Measurements from ENCODE around the gene SMIM7. TPM values are rescaled to one million over a fixed set of nuclear protein-coding genes. Genes with fewer than 3 reads are reported as not detected.
A peak's percentile ranks its signal among the peaks of the same experiment; 100 is the strongest.

Gene SMIM7
- total and polyA plus RNA-seq, 2 experiments from 2014 or later: 67.2 to 88.2 TPM

DNA sequence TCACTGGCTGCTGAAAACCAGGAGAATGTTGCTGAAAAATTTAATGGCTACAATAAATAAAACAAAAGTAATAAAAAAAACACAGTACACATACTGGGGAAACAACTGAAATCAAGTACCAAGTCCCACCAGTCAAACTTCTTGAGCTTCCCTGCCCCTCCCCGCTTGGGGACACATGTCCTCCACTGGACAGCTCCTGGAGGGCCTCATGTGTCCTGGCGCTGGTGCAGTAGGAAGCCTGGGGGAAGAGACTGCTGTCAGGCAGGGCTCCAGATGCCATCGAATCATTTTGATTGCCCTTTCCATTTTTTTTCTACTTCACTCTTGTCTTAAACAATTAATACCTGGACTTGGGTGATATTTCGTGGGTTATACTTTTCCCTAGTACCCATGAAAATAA is 61.1 kb downstream of the SMIM7 start:
- Histone ChIP-seq H3K9me3 (ENCODE audit: low read depth) (no peaks in the 10 kb centered on the region), H3K4me1 (ENCODE audit: low read depth) (peaks cover 16% of the 10 kb centered on the region), H3K27ac (peak overlapping the region; percentile 58), H3K27me3 (no peaks in the 10 kb centered on the region), H3K36me3 (no peaks in the 10 kb centered on the region), H3K4me3 (no peak overlapping the region)
- TF ChIP-seq, protein P1, sequence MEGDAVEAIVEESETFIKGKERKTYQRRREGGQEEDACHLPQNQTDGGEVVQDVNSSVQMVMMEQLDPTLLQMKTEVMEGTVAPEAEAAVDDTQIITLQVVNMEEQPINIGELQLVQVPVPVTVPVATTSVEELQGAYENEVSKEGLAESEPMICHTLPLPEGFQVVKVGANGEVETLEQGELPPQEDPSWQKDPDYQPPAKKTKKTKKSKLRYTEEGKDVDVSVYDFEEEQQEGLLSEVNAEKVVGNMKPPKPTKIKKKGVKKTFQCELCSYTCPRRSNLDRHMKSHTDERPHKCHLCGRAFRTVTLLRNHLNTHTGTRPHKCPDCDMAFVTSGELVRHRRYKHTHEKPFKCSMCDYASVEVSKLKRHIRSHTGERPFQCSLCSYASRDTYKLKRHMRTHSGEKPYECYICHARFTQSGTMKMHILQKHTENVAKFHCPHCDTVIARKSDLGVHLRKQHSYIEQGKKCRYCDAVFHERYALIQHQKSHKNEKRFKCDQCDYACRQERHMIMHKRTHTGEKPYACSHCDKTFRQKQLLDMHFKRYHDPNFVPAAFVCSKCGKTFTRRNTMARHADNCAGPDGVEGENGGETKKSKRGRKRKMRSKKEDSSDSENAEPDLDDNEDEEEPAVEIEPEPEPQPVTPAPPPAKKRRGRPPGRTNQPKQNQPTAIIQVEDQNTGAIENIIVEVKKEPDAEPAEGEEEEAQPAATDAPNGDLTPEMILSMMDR (IDR thresholded peaks at IDR 0.05; ENCODE audit: low read depth, low read length): no peak
- DNase-seq (ENCODE audit: low read depth in 1 of 2, low spot score in 1 of 2): peak in 1 of 2 donors; percentile 57

DNA sequence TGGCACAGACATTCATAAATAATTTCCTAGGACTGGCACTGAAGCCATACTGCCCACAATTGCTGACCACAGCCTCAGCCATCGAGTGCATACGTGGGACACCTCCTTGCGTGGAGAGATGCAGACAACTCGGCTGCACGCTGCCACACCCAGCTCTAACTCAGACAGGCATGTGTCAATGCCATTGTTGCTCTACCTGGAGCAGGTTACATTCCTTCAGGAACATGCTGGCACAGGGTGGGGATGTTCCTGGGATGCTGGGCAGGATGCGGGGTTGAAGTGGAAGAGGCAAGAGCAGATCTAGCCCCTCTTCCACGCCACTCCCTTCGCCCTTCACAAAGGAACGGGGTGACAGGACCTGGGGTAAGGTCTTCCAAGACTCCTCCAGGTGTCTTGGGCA is 63.5 kb downstream of the SMIM7 start:
- H3K36me3 ChIP-seq: no peaks in the 10 kb centered on the region
- H3K9me3 ChIP-seq (ENCODE audit: low read depth): no peaks in the 10 kb centered on the region
- no peak overlapping the region for H3K27ac ChIP-seq
- peaks cover 16% of the 10 kb centered on the region for H3K4me1 ChIP-seq (ENCODE audit: low read depth)
- DNase-seq (ENCODE audit: low read depth in 1 of 2, low spot score in 1 of 2): no peak
- TF ChIP-seq, protein P1 (IDR thresholded peaks at IDR 0.05; ENCODE audit: low read depth, low read length): no peak
- no peak overlapping the region for H3K4me3 ChIP-seq
- H3K27me3 ChIP-seq: no peaks in the 10 kb centered on the region

Other genes with a start within 250 kb of the SMIM7 start
- gene EPS15L1, start 188.2 kb downstream of the SMIM7 start, total RNA-seq: 22.4 and 37.8 TPM in 2 replicates
- 38.8 and 42.6 TPM in 2 replicates for gene EPS15L1, start 188.2 kb downstream of the SMIM7 start, polyA plus RNA-seq
- not detected in 2 replicates for gene CALR3, start 164.0 kb downstream of the SMIM7 start, total RNA-seq
- not detected in 2 replicates for gene CALR3, start 164.0 kb downstream of the SMIM7 start, polyA plus RNA-seq
- 5.8 and 9.2 TPM in 2 replicates for gene C19orf44, start 163.8 kb downstream of the SMIM7 start, total RNA-seq
- 5.1 and 7.6 TPM in 2 replicates for gene C19orf44, start 163.8 kb downstream of the SMIM7 start, polyA plus RNA-seq
- gene CHERP, start 117.7 kb downstream of the SMIM7 start, total RNA-seq: 11.7 and 27.2 TPM in 2 replicates
- gene CHERP, start 117.7 kb downstream of the SMIM7 start, polyA plus RNA-seq: 60.0 and 76.3 TPM in 2 replicates
- gene SLC35E1, start 87.7 kb downstream of the SMIM7 start, total RNA-seq: 22.5 and 25.3 TPM in 2 replicates
- 29.7 and 35.5 TPM in 2 replicates for gene SLC35E1, start 87.7 kb downstream of the SMIM7 start, polyA plus RNA-seq
- 14.2 and 15.1 TPM in 2 replicates for gene MED26, start 31.9 kb downstream of the SMIM7 start, total RNA-seq
- 5.9 and 9.1 TPM in 2 replicates for gene MED26, start 31.9 kb downstream of the SMIM7 start, polyA plus RNA-seq
- gene TMEM38A, start 995 bp upstream of the SMIM7 start, total RNA-seq: 27.6 and 28.3 TPM in 2 replicates
- 33.4 and 41.1 TPM in 2 replicates for gene TMEM38A, start 995 bp upstream of the SMIM7 start, polyA plus RNA-seq
- 0.03 and 0.04 TPM in 2 replicates for gene NWD1, start 59.7 kb upstream of the SMIM7 start, total RNA-seq
- gene NWD1, start 59.7 kb upstream of the SMIM7 start, polyA plus RNA-seq: not detected in 2 replicates
- gene SIN3B, start 169.3 kb upstream of the SMIM7 start, total RNA-seq: 48.3 and 75.3 TPM in 2 replicates
- gene SIN3B, start 169.3 kb upstream of the SMIM7 start, polyA plus RNA-seq: 37.1 and 52.0 TPM in 2 replicates
- gene F2RL3, start 228.9 kb upstream of the SMIM7 start, total RNA-seq: 0.33 and 0.67 TPM in 2 replicates
- gene F2RL3, start 228.9 kb upstream of the SMIM7 start, polyA plus RNA-seq: 1.0 and 1.4 TPM in 2 replicates